NCI-H2196 (cell line): ENCODE data around the gene SPCS2.
"Not testable (repeated sequence)": the region's sequence is repeated elsewhere in the genome, so short reads cannot be mapped to it uniquely, and the experiment has no call there.

Source experiments
- DNase-seq: peaks from one replicate; lab custom pipeline; 2025; ENCODE audit not compliant: unreplicated experiment; lab: John Stamatoyannopoulos, UW

Gene SPCS2

DNA sequence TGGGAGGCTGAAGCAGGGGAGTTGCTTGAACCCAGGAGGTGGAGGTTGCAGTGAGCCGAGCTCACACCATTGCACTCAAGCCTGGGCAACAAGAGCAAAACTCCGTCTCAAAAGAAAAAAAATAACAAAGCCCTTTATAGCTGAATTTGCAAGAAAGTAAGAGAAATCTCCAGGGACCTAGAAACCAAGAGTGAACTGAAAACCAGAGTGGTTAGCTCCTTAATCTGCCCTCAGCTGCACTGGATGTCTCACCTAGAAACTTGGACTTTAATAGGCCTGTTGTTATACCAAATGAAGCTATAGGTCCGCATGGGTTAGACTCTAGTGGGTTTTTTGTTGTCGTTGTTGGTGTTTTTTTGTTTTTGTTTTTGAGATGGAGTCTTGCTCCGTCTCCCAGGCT lies 43.8 kb downstream of the SPCS2 start:
- no peak for DNase-seq

DNA sequence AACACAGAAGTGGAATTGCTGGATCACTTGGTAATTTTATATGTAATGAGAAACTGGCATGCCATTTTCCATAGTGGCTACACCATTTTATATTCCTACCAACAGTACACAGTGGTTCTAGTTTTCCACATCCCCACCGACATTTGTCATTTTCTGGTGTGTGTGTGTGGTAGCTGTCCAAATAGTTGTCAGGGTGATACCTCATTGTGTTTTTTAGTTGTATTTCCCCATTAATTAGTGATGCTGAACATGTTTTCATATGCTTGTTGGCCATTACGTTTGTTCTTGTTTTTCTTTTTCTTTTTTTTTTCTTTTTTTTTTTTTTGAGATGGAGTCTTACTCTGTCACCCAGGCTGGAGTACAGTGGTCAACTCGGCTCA lies 51.9 kb downstream of the SPCS2 start:
- no peak for DNase-seq

GRCh38 chr11:75001686-75002085 lies 52.6 kb downstream of the SPCS2 start:
- no peak for DNase-seq

DNA sequence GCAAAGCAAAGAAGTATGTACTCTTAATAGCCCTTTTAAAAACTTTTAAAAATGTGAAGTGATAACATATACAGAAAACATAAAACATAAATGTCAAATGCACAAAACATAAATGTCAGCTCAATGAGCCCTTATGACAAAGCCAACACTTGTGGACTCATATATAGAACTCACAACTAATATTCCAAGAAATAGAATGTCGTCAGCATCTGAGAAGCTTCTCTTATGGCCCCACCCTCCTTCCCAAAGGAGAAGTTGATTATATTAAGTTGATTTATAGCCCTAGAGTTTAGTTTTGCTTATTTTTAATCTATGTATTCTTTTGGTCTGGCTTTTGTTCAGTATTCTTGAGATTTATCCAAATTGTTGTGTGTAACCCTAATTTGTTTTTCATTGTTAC lies 53.5 kb downstream of the SPCS2 start:
- DNase-seq: no peak

GRCh38 chr11:75004215-75004614 lies 55.1 kb downstream of the SPCS2 start:
- no peak for DNase-seq

DNA sequence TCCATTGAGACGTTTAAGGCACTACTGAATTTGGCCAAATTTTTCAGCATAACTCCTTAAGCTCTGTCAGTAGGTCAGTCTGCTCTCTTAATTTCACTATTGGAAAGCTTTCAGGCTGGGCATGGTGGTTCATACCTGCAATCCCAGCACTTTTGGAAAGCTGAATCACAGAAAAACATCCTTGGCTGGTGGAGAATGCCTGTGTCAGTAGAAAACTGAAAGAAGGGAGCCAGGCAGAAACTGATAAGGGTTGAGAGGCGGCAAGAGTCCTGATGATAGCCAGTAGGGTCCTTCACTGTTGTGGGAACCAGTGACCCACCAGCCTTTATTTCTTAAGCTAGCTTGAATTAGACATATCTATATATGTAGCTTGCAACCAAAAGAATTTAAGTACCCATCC lies 62.3 kb downstream of the SPCS2 start:
- DNase-seq: no peak

DNA sequence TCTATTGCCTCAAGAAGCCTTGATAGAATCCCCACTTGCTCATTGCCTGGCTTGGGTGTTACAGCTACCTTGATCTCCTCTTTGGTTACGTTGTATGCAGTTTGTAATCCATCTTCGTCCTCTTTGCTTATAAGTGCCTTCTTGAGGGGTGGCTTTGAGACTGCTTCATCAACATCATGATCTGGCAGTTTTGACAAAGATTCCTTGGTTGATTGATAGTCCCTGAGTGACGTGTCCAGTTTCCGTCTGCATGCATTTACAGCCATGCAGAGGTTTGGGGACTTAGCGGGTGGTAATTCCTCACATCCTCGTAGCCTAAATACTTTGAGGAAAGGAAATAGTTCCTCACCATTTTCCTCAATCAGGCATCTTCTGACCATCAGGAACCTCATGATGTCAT lies 62.8 kb downstream of the SPCS2 start:
- no peak for DNase-seq

- DNase-seq: no peak
These were observed 64.0 kb downstream of the SPCS2 start for GRCh38 chr11:75013051-75013450.

DNA sequence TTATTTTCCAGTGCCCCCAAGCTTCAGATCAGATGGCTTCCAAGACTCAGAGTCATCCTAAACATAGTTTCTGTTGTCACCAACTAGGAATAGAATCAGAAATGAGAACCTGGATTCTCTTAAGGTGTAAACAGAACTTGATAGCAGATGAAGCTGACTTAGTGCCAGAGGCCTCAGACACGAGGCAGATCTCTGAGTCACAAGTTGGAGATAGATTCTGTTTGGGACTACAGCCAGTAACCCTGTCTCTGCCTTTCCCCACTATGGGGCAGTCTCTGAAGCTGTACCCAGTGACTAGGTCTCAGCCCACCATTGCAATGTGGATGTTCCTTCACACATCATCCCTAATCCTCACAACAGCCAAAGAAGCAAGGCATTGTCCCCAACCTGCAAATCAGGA lies 65.1 kb downstream of the SPCS2 start:
- no peak for DNase-seq

GRCh38 chr11:75019200-75019599 lies 70.1 kb downstream of the SPCS2 start:
- DNase-seq: not testable (repeated sequence)

DNA sequence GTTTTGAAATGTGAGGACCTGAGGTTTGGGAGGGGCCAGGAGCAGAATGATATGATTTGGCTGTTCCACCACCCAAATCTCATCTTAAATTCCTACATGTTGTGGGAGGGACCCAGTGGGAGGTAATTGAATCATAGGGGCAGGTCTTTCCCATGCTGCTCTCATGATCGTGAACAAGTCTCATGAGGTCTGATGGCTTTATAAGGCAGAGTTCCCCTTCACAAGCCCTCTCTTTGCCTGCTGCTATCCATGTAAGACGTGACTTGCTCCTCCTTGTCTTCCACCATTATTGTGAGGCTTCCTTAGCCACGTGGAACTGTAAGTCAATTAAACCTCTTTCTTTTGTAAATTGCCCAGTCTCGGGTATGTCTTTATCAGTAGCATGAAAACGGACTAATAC lies 71.3 kb downstream of the SPCS2 start:
- not testable (repeated sequence) for DNase-seq

DNA sequence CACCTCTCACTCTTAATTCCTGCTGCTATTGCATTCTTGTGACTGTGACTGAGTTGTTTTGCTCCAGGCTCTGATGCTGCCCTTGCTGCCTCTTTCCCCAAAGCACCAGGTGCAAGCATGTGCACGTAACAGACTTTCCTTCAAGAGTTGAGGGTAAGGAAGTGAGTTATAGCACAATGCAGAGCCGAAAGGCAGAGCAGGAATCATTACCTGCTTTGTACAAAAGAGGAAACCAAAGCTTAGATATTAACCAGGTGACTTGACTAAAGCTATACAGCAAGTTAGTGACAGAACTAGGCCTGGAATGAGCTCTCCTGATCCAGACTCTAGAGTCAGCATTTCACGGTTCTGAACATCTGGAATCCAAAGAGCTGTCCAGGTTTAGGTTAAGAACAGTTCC lies 73.2 kb downstream of the SPCS2 start:
- no peak for DNase-seq

DNA sequence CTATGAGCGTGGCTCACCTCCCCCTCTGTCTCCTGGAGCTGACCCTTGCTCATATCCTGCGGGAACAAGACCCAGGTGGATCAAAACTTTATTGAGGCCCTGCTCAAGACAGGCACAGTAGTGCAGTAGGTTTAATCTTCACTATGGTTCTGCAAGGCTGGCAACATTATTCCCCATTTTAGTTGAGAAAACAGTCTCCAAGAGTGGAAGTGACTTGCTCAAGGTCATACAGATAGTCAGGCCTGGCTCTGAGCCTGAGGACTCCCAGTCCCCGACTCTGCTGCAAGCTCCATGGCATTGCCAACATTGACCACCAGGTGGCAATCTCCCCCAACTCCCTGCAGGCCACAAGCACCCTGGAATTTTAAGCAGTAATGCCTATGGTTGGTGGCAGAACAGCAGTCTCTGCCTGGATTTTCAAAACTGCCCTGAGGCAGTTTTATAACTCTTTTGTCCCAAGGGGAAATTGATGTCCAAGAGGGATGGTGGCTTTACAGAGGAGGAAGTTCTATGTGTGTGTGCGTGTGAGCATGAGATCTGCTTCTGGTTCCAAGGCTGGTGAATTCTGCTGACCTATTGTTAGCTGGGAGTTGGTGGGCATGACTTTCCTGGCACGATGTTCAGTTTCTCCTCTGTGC lies 73.8 kb downstream of the SPCS2 start:
- DNase-seq: peak; percentile 78

GRCh38 chr11:75023446-75024067 lies 74.5 kb downstream of the SPCS2 start:
- DNase-seq: no peak

DNA sequence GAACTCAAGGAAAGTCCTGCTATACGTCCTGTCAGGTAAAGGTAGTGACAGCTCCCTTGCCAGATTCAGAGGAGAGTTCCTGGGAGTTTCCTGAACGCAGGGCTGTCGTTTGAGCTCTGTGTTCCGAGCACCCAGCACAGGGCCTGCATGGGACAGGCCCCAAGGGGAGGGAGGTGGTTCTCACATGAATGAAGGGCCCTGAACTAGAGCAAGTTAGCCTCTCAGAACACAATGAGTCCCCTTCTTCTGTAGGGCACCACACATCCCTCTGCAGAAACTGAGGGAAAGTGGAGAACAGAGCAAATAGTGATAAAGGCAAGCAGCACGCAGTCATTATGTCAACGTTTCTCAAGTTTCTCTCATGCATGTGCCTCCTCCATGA lies 75.0 kb downstream of the SPCS2 start:
- DNase-seq: no peak

DNA sequence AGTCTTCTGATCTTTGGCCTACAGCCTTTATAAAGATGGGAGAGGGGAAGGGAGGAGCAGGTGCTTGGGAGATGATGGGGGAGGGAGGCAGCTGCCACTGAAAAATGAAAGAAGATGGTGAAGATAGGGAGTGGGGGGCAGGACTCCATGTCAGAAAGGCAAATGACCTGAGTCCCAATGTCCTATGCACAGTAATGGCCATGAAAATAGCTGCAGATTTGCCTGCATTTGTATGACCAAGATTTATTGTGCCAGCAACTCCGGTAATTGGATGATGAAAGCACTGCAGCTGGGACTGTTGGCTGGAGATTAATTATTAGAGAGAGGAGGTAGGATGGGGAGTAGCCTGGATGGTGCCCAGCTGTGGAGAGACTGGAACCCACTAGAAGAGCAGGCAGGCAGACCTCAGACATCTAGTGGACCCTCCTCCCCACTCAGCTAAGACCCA lies 75.7 kb downstream of the SPCS2 start:
- DNase-seq: peak; percentile 21

GRCh38 chr11:75025561-75025960 lies 76.5 kb downstream of the SPCS2 start:
- DNase-seq: no peak

DNA sequence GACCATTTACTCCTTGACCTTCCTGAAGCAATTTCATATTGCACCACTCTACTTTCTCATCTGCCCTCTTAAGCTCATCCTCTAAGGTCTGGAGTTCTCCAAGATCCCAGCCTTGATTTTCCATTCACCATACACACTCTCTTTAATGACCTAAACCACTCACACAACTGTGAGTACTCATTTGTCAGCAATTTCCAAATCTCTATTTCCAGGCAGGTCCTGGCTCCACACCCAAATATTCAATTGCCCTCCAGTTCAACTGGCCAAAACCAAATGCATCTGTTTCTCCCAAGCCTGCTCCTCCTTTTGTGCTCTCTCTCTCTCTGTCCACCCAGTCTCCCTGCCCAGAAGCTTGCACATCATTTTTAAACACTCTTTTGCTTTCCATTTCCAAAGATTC lies 79.3 kb downstream of the SPCS2 start:
- no peak for DNase-seq
